ENCODE results near the gene MAN2B2.

GRCh38 chr4:6530964-6531363 lies 44.0 kb upstream of the MAN2B2 start:
- TF ChIP-seq POLR2A (IDR thresholded peaks at IDR 0.05) (no peak), EP300 (IDR thresholded peaks at IDR 0.05; ENCODE audit: low read depth) (no peak)
- TF ChIP-seq, protein P1, sequence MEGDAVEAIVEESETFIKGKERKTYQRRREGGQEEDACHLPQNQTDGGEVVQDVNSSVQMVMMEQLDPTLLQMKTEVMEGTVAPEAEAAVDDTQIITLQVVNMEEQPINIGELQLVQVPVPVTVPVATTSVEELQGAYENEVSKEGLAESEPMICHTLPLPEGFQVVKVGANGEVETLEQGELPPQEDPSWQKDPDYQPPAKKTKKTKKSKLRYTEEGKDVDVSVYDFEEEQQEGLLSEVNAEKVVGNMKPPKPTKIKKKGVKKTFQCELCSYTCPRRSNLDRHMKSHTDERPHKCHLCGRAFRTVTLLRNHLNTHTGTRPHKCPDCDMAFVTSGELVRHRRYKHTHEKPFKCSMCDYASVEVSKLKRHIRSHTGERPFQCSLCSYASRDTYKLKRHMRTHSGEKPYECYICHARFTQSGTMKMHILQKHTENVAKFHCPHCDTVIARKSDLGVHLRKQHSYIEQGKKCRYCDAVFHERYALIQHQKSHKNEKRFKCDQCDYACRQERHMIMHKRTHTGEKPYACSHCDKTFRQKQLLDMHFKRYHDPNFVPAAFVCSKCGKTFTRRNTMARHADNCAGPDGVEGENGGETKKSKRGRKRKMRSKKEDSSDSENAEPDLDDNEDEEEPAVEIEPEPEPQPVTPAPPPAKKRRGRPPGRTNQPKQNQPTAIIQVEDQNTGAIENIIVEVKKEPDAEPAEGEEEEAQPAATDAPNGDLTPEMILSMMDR (IDR thresholded peaks at IDR 0.05), result no peak

Data from transverse colon (tissue), 3 donors.